ENCODE results near the gene CHST15. TPM values are rescaled to one million over a fixed set of nuclear protein-coding genes. Genes with fewer than 3 reads are reported as not detected.
"Not testable (repeated sequence)": the region's sequence is repeated elsewhere in the genome, so short reads cannot be mapped to it uniquely, and the experiment has no call there.

Gene CHST15
- total RNA-seq, 1 experiment from 2014 or later = 9.8 TPM

GRCh38 chr10:124034576-124035305, 58.7 kb downstream of the CHST15 start:
- DNase-seq, H3K27me3 ChIP-seq, H3K9me3 ChIP-seq, H3K4me3 ChIP-seq, H3K36me3 ChIP-seq: not testable (repeated sequence)

GRCh38 chr10:124033887-124034218, 59.5 kb downstream of the CHST15 start:
- Histone ChIP-seq H3K4me3 (no peak overlapping the region), H3K27me3 (no peaks in the 10 kb centered on the region), H3K36me3 (peaks cover 7% of the 10 kb centered on the region), H3K9me3 (no peaks in the 10 kb centered on the region)
- DNase-seq = peak; percentile 56

GRCh38 chr10:124032971-124033886, 60.2 kb downstream of the CHST15 start:
- Histone ChIP-seq H3K36me3 (peaks cover 7% of the 10 kb centered on the region), H3K9me3 (no peaks in the 10 kb centered on the region), H3K4me3 (no peak overlapping the region), H3K27me3 (no peaks in the 10 kb centered on the region)
- DNase-seq = peak; percentile 73

GRCh38 chr10:124032087-124032935, 61.1 kb downstream of the CHST15 start:
- no peak overlapping the region for H3K4me3 ChIP-seq
- no peaks in the 10 kb centered on the region for H3K9me3 ChIP-seq
- no peaks in the 10 kb centered on the region for H3K27me3 ChIP-seq
- H3K36me3 ChIP-seq = peaks cover 7% of the 10 kb centered on the region
- no peak for DNase-seq

- no peak for DNase-seq
- Histone ChIP-seq H3K9me3 (no peaks in the 10 kb centered on the region), H3K36me3 (peaks cover 7% of the 10 kb centered on the region), H3K4me3 (no peak overlapping the region), H3K27me3 (no peaks in the 10 kb centered on the region)
These were observed 62.8 kb downstream of the CHST15 start for GRCh38 chr10:124030492-124031110.

GRCh38 chr10:124030061-124030460, 63.3 kb downstream of the CHST15 start:
- Histone ChIP-seq H3K27me3 (no peaks in the 10 kb centered on the region), H3K9me3 (no peaks in the 10 kb centered on the region), H3K36me3 (peaks cover 7% of the 10 kb centered on the region), H3K4me3 (no peak overlapping the region)
- DNase-seq = no peak

DNA sequence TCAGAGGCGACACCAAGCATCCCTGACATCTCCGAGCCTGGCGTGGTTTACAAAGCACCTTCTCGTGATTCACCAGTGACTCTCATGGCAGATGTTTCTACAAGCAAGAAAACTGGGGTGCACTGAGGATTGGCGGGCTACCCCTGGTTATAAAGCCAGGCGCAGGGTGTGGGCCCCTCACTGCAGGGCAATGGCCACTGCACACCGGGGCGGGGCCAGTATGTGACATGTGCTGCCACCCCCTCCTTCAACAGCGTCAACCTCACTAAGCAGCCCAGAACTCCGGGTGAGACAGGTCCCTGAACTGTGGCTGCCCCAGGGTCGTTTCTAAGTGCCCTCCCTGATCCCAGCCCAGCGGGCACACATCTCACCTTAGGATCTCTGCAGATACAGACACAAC, 63.8 kb downstream of the CHST15 start:
- DNase-seq = no peak
- Histone ChIP-seq H3K4me3 (no peak overlapping the region), H3K27me3 (no peaks in the 10 kb centered on the region), H3K9me3 (no peaks in the 10 kb centered on the region), H3K36me3 (peaks cover 7% of the 10 kb centered on the region)

DNA sequence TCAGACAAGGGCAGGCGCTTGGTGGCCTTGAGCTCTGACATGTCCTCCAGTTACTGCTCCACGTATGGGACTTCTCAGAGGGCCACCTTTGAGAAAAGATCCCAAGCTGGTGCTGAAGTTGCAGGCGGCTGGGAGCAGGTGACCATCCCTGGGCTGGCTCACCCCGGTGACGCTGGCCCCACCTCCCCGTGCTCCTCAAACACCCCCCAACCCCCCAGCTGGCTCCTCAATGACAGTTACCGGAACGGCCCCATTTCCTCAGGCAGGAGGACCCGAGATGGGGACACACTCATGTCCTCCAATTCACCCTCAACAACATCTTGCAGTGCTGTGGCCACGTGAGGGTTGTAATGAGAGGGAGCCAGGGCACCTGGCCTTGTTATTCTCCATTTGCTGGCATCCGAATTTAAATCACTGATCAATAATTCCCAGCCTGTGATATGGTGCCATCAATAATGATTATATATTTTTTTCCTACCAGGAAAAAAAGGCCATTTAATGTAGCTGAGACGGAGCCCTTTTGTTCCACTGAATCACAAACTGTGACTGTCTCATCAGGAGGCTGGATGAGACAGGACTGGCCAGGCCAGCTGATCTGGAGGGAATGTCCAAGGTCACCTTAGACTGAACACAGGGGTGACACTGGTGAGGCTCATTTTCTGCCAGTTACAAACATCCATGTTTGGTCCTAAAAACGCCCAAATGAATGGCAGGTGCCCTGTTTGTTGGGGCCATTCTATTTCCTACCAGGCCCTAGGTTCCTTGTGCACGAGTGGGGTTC, 64.5 kb downstream of the CHST15 start:
- no peak for DNase-seq
- H3K27me3 ChIP-seq = no peaks in the 10 kb centered on the region

DNA sequence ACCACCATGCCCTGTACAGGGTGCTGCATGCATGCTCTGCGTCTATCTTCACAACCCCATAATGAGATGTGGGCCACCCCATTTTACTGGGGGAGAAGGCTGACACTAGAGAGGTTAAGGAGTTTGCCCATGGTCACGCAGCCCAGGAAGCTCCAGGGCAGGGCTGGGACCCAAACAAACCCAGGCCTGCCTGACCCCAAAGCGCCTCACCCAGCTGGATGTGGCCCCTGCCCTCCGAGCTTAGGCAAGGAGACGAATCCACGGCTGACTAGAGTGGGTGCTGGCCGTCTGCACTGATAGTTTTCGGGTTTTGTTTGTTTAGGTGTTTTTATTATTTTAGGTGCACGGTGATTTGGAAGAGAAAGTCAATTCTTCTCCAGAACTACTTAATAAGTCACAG, 65.7 kb downstream of the CHST15 start:
- Histone ChIP-seq H3K27me3 (no peaks in the 10 kb centered on the region), H3K9me3 (no peaks in the 10 kb centered on the region), H3K36me3 (peaks cover 2% of the 10 kb centered on the region; the same call in 1 of the 2 replicates), H3K4me3 (no peak overlapping the region)
- no peak for DNase-seq

More for the DNA sequence above, 64.5 kb downstream of the CHST15 start:
- H3K4me3 ChIP-seq = no peak overlapping the region
- H3K36me3 ChIP-seq = peaks cover 6% of the 10 kb centered on the region
- H3K9me3 ChIP-seq = no peaks in the 10 kb centered on the region

DNA sequence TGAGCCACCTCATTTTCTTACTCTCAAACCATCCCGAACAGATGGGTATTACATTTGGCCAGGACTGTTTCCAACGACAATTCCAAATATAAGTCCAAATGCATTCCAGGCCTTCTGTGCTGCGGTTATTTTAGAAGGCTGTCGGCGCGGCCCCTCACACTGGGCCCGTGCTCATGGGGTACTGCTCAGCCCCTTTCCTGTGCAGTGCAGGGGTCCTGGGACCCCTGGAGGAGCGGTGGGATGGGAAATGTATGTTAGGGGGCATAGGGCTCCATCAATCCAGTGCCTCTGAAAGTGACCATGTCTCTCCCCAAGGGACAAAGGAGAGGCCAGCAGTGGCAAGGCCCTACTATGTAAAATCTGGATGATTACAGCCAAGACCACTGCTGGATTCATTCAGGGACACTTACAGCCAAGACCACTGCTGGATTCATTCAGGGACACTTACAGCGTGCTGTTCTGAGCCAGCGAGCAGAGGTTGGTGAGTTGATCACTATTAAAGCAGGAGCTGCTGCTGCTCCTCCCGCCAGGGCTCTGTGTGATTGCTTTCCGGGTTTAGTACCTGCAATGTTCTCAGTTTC, 66.3 kb downstream of the CHST15 start:
- Histone ChIP-seq H3K27me3 (no peaks in the 10 kb centered on the region), H3K36me3 (peaks cover 2% of the 10 kb centered on the region; the same call in 1 of the 2 replicates), H3K9me3 (no peaks in the 10 kb centered on the region), H3K4me3 (no peak overlapping the region)
- no peak for DNase-seq

DNA sequence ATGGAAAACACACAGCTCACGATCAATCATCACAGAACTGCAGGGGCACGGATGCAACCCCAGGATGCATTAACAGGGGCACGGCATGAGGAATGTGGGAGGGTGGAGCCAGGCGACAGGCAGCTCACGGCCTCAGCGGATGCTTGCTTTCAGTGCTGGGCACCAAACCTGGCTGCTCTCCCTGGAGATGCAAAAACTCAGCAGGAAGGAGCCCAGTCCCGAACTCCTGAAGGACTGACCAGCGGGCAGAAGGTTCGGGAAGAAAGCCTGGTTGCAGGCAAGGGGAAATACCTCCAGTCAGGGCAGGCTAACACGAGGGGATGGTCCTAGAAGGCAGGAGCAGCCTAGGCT, 66.8 kb downstream of the CHST15 start:
- Histone ChIP-seq H3K9me3 (no peaks in the 10 kb centered on the region), H3K36me3 (peaks cover 2% of the 10 kb centered on the region; the same call in 1 of the 2 replicates), H3K27me3 (no peaks in the 10 kb centered on the region), H3K4me3 (no peak overlapping the region)
- no peak for DNase-seq

DNA sequence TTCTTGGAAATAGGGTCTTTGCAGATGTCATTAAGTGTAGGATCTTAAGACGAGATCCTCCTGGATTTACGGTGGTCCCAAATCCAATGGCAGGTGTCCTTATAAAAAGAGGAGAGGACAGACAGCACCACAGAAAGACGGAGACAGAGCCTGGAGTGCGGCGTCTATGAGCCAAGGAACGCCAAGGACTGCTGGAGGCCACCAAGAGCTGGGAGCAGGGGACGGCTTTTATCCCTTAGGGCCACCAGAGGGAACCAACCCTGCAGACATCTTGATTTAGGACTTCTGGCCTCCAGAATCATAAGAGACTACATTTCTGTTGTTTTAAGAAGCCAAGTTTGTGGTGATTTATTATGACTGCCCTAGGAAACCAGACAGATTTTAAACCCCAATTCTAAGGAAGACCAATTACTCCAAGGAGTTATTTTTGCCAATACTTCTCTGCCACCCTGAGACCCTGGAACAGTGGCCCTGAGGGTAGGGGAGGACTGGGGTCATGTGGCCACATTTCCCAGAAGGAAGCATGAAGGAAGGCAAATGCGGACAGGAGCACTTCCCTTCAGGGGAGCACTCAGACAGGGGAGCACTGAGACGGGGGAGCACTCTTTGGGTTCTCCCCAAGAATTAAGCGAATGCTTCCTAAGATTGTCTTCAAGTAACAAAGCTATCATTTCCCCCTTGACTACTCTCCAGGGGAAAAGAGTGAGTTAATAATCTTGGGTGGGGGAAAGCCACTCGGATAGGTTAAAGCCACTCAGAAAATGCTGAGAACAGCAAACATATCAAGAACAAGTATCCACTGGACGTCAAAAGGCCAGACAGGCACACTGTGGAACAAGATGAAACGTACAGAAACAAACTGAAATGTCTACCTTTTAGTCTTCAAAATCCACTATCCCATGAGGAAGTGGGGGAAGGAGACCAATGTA, 67.5 kb downstream of the CHST15 start:
- no peaks in the 10 kb centered on the region for H3K9me3 ChIP-seq
- no peaks in the 10 kb centered on the region for H3K27me3 ChIP-seq
- no peak overlapping the region for H3K4me3 ChIP-seq
- DNase-seq = no peak
- peaks cover 1% of the 10 kb centered on the region; the same call in 1 of the 2 replicates for H3K36me3 ChIP-seq

DNA sequence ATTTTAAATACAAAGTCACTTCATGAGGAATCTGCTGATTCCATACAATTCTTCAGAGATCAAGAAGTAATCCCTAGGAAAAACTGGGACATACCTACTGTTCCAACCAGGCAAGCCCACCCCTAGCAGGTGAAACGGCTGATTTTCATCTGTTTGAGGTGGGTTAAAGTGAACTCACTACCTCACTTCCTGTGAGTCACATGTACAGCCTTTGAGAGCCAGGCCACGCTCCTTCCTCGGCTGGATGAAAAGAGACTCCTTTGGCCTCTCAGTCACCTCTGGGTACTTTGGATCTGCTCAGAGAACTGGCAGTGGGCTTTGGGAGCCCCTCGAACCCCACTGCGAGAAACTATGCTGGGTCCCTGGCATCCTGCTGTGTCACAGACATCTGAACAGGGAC, 68.2 kb downstream of the CHST15 start:
- H3K9me3 ChIP-seq = no peaks in the 10 kb centered on the region
- H3K4me3 ChIP-seq = no peak overlapping the region
- no peak for DNase-seq
- no peaks in the 10 kb centered on the region for H3K27me3 ChIP-seq
- no peaks in the 10 kb centered on the region; the same call in 1 of the 2 replicates for H3K36me3 ChIP-seq

GRCh38 chr10:124022066-124022465, 71.3 kb downstream of the CHST15 start:
- no peaks in the 10 kb centered on the region for H3K36me3 ChIP-seq
- DNase-seq = no peak
- no peaks in the 10 kb centered on the region for H3K27me3 ChIP-seq
- no peak overlapping the region for H3K4me3 ChIP-seq
- H3K9me3 ChIP-seq = no peaks in the 10 kb centered on the region

All from MG63 (cell line).